ENCODE results near the gene FAM83B.
"Not testable (repeated sequence)": the region's sequence is repeated elsewhere in the genome, so short reads cannot be mapped to it uniquely, and the experiment has no call there.

FAM83B gene

GRCh38 chr6:54846243-54846856 lies at the start of gene FAM83B:
Gene FAM83B (plus strand): TSS chr6:54846771. CDS start chr6:54870247, 23,476 bp downstream.
- DNase-seq (ENCODE audit: low read depth): peak; percentile 10

- DNase-seq (ENCODE audit: low read depth): not testable (repeated sequence)
These were observed 49.7 kb upstream of the FAM83B start for GRCh38 chr6:54796918-54797317.

GRCh38 chr6:54800050-54800600 lies 46.4 kb upstream of the FAM83B start:
- no peak for DNase-seq (ENCODE audit: low read depth)

GRCh38 chr6:54801244-54801643 lies 45.3 kb upstream of the FAM83B start:
- peak; percentile 12 for DNase-seq (ENCODE audit: low read depth)

GRCh38 chr6:54801669-54802068 lies 44.9 kb upstream of the FAM83B start:
- peak; percentile 90 for DNase-seq (ENCODE audit: low read depth)

GRCh38 chr6:54802775-54803634 lies 43.6 kb upstream of the FAM83B start:
- DNase-seq (ENCODE audit: low read depth): peak; percentile 85

- DNase-seq (ENCODE audit: low read depth): peak; percentile 72
These were observed 41.5 kb upstream of the FAM83B start for GRCh38 chr6:54805077-54805476.

GRCh38 chr6:54810147-54810546 lies 36.4 kb upstream of the FAM83B start:
- DNase-seq (ENCODE audit: low read depth): peak; percentile 34

GRCh38 chr6:54813892-54814291 lies 32.7 kb upstream of the FAM83B start:
- DNase-seq (ENCODE audit: low read depth): peak; percentile 63

- no peak for DNase-seq (ENCODE audit: low read depth)
These were observed 29.3 kb upstream of the FAM83B start for GRCh38 chr6:54817236-54817635.

- DNase-seq (ENCODE audit: low read depth): no peak
These were observed 28.7 kb upstream of the FAM83B start for GRCh38 chr6:54817834-54818233.

- DNase-seq (ENCODE audit: low read depth): not testable (repeated sequence)
These were observed 22.3 kb upstream of the FAM83B start for GRCh38 chr6:54824225-54824624.

- no peak for DNase-seq (ENCODE audit: low read depth)
These were observed 19.6 kb upstream of the FAM83B start for GRCh38 chr6:54827010-54827409.

- no peak for DNase-seq (ENCODE audit: low read depth)
These were observed 16.4 kb upstream of the FAM83B start for GRCh38 chr6:54830216-54830615.

- no peak for DNase-seq (ENCODE audit: low read depth)
These were observed 11.4 kb upstream of the FAM83B start for GRCh38 chr6:54835176-54835575.

GRCh38 chr6:54846857-54847674 lies 495 bp downstream of the FAM83B start:
- no peak for DNase-seq (ENCODE audit: low read depth)

- peak; percentile 53 for DNase-seq (ENCODE audit: low read depth)
These were observed 1.4 kb downstream of the FAM83B start for GRCh38 chr6:54847799-54848597.

GRCh38 chr6:54850114-54850513 lies 3.5 kb downstream of the FAM83B start:
- DNase-seq (ENCODE audit: low read depth): no peak

GRCh38 chr6:54856129-54856528 lies 9.6 kb downstream of the FAM83B start:
- no peak for DNase-seq (ENCODE audit: low read depth)

- DNase-seq (ENCODE audit: low read depth): no peak
These were observed 13.6 kb downstream of the FAM83B start for GRCh38 chr6:54860132-54860531.

GRCh38 chr6:54860739-54861138 lies 14.2 kb downstream of the FAM83B start:
- DNase-seq (ENCODE audit: low read depth): peak; percentile 89

Data from iris pigment epithelial cell (primary cell).